Fibroblast of pulmonary artery (primary cell): ENCODE results near the gene CCDC28B.

Source experiments
- DNase-seq: peaks from one replicate; pipeline ENCODE4 v3.0.0-alpha.2; 2010; ENCODE audit warnings: low read depth
- H3K4me3 ChIP-seq: replicated peaks from 2 replicates; pipeline ENCODE4 v1.5.1; 2011; ENCODE audit warnings: low read depth, mild to moderate bottlenecking, control low read depth, low read length, moderate library complexity
- TF ChIP-seq, protein P1 (sequence below): IDR thresholded peaks from 2 replicates; pipeline ENCODE4 v1.5.1; 2011; ENCODE audit warnings: mild to moderate bottlenecking, control low read depth, low read length, inconsistent platforms; ENCODE audit errors: missing control alignments

CCDC28B gene

DNA sequence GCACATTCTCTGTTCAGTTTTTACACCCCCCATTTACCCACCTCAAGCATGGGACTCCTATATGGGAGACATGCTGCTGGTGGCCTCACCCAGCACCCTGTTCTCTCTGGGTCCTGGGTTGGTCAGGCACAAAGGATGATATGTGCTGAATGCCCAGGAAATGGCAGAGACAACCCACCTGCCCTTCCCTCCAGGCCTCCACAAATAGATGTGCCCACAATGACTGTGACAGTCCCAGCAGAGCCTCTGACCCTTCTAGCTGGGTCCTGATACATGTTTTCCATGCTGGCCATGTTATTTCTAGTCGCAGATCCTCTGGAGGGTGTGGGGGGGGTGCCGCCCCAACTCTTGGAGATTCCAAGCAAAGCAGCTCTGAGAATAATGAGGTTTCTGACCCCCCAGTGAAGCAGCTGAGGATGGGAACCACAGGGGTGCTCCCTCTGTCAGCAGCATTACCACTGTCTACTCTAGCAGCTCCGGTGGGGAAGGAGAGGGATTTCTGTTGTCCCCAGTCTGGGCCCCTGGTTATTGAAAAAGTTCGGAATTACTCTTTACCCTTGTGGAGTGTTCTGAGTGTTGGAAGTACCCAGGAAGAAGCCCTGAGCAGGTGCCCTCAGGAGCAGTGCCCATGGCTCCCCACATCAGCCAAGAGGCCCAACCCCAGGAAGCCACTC is 1.2 kb upstream of the CCDC28B start:
- TF ChIP-seq, protein P1, sequence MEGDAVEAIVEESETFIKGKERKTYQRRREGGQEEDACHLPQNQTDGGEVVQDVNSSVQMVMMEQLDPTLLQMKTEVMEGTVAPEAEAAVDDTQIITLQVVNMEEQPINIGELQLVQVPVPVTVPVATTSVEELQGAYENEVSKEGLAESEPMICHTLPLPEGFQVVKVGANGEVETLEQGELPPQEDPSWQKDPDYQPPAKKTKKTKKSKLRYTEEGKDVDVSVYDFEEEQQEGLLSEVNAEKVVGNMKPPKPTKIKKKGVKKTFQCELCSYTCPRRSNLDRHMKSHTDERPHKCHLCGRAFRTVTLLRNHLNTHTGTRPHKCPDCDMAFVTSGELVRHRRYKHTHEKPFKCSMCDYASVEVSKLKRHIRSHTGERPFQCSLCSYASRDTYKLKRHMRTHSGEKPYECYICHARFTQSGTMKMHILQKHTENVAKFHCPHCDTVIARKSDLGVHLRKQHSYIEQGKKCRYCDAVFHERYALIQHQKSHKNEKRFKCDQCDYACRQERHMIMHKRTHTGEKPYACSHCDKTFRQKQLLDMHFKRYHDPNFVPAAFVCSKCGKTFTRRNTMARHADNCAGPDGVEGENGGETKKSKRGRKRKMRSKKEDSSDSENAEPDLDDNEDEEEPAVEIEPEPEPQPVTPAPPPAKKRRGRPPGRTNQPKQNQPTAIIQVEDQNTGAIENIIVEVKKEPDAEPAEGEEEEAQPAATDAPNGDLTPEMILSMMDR: no peak
- no peak overlapping the region for H3K4me3 ChIP-seq
- DNase-seq: no peak

DNA sequence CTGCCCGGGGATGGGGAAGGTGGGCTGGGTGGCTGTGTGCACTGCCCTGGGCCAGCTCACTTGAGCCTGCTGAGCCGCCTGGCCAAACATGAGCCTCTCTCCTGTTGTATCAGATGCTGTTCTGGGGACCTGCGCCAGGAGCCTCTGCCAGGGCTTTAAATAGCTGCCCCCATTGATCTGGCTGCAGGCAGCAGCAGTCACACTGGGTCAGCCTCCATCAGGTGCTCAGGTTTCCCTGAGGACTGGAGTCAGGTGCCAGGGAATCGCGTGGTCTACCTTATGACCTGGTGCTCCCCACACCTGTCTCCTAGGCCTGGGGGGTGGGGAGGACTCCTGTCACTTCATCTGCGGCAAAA is 700 bp upstream of the CCDC28B start:
- no peak for DNase-seq
- no peak overlapping the region for H3K4me3 ChIP-seq
- TF ChIP-seq, protein P1: no peak

DNA sequence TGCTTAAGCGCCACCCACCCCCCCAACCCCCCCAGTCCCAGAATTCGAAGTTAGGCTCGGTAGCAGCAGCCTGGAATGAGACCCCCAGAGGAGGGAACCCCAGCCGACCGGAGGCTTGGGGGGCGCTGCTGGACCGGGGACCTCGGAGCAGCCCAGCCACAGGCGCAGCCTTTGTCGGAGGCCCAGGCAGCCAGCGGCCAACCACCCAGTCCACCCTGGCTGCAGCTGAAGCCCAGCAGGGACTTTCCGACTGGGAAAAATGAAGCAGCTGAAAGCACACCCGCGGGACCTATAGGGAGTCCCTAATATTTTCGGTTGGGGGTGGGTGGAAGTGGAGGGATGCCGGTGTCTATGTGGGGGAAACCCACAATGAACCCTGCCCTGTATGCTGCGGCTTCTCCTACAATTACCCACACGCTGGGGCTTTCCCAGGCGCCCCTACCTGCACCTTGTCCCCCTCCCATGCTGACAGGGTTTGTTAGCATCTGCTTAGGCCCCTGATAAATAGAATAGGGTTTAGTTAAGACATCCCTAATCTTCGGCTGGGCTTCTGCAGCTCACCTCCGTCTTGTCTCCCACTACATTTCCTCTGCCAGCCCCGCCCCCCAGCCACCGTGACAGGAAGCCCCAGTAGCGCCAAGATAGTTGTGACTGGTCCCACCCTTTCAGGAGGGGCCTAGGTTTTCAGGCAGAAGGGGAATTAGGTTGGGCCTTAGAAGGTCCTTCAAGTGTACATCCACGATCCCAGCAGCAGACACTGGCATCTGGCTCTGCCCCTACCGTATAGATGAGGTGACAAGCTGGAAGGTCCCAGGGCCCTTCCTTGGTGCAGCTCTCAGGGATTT is 838 bp downstream of the CCDC28B start:
- TF ChIP-seq, protein P1: no peak
- peak; percentile 60 for DNase-seq
- H3K4me3 ChIP-seq: peak overlapping the region; percentile 62

DNA sequence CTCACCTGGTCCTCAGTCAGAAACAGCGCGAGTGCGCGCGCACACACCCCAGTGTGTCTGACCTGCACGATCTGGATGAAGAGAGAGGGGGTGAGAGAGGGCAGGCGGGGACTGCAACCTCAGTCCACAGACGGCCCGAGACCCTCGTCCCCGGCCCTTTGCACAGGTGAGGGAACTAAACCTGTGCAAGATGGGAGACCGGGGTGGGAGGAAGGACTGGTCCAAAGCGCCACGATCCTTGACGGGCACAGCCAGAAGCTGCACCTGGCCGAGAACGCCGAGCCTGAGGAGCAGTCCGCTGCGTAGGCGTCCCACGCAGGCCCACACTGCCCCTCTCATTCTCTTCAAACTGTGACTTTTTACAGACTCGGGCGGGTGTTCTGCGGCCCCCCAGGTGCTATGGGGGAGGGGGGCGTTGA is 4.6 kb downstream of the CCDC28B start:
- TF ChIP-seq, protein P1: no peak
- peak overlapping the region; percentile 77 for H3K4me3 ChIP-seq
- no peak for DNase-seq

DNA sequence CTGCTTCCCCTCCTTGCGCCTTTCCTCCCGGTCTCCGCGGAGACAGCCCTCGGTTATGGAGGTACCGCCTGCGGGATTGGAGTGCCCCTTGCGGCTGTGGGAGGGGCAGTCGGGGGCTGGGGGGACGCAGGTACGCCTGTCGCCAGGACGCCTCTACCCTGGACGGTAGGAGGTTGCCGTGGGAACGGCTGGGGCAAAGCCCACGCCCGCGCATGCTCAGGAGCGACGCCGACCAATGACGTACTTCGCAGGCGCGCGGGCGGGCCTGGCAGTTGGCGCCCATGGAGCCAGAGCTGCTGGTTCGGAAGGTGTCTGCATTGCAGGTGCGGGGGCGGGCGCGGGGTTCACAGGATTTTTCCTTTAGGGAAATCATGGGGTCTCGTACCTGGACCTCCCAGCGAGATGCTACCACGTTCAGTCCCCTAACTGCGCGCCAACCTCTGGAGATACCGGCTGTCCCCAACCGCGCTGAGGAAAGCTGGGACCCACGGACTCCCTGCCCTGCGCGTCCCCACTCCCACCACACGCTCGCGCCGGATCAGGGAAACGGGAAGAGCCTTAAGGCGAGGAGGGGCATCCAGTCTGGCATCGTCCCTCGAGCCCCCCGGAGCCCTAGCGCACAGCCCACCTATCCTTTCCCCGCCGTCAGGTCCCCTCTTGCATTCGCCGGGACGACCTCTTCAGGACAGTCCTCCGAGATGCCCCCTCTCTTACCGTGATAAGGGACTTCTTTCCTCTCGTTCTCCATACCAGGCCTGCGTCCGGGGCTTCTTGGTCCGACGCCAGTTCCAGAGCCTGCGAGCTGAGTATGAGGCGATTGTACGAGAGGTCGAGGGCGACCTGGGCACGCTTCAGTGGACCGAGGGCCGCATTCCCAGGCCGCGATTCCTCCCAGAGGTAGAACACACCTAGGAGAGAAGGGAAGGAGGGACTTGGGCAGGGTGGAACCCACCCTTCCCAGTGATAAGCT is 5.3 kb downstream of the CCDC28B start, which contains the start of gene IQCC:
Gene IQCC, plus strand, starts transcription at position 271 of the 970 bp plus-strand sequence. Its CDS starts 11 bp downstream, at position 282.
- DNase-seq: peak; percentile 80
- H3K4me3 ChIP-seq: peak within 1 kb of the TSS; percentile 77
- TF ChIP-seq, protein P1: no peak

DNA sequence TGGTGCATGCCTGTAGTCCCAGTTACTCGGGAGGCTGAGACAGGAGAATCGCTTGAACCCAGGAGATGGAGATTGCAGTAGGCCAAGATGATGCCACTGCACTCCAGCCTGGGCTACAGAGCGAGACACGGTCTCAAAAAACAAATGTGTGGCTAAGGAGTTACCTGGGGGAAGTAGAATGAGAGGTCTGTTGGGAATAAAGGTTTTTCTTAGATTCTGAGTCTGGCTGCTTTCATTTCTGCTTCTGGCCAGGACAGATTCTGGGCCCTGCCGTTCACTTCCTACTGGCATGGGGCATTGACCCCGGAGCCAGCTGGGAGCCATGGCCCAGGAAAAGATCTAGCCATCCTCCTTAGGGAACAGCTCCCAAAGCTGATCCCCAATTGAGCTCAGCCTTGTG is 8.1 kb downstream of the CCDC28B start:
- TF ChIP-seq, protein P1: no peak
- H3K4me3 ChIP-seq: no peak overlapping the region
- no peak for DNase-seq
